ENCODE measurements around the gene TTPAL. TPM values are rescaled to one million over a fixed set of nuclear protein-coding genes. Genes with fewer than 3 reads are reported as not detected.

TTPAL gene
- polyA plus RNA-seq, 1 of the 3 experiments (the other 2 are of a cell fraction): 5.7 TPM

DNA sequence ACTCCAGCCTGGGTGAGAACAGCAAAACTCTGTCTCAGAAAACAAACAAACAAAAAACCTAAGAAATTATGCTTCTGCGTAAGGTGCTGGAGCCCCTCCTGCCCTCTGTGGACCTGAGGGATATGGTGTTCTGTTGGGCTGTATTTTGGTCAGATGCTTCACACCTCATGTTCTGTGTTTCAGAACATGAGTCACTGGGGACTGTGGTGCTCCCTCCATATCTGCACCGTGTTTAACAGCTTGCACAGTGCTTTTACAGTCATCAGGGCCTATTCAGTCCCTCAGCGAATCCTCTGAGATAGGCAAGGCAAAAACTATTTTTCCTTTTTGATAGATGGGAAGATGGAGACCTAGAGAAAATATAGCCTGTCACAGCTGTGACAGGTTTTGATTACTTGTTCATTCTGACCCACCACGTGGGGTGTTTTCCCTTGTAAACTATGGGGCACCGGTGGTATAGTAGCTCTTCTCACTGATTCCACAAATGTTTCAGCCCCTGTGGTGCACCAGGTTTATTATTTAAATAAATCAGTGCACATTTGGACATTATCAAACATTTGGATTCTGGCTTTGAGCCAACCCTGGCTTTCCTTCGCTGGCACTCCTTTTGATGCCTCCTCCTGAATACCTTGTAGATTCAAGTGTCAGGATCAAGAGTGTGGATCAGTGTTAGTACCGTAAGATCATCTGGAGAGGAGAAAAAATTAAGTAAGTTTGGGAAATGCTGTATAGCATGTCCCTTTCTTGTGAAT, 9.6 kb downstream of the TTPAL start:
- H3K27me3 ChIP-seq (ENCODE audit: insufficient read depth): no peaks in the 10 kb centered on the region
- no peak overlapping the region for H3K4me3 ChIP-seq (ENCODE audit: low read depth in 2 of 2, low read length in 1 of 2)
- no peaks in the 10 kb centered on the region for H3F3A ChIP-seq (replicated peaks; ENCODE audit: insufficient read depth)
- H3K4me1 ChIP-seq (ENCODE audit: control insufficient read depth in 1 of 2, insufficient read depth in 2 of 2, low read depth in 1 of 2, low read length in 1 of 2): no peaks in the 10 kb centered on the region
- no peaks in the 10 kb centered on the region; the same call in 1 of the 2 replicates for H3K79me2 ChIP-seq (ENCODE audit: insufficient read depth)
- WGBS (ENCODE audit: low lambda C conversion rate): 84% methylated on average over 7 of the region's 7 CpGs
- no peak overlapping the region; a peak in 1 of 4 replicates for H3K27ac ChIP-seq (ENCODE audit: low read depth in 2 of 2, low read length in 1 of 2)
- POLR2A ChIA-PET: interaction anchor here (0.7 kb wide), 1 partner anchor 10 kb away, joined by 6 read pairs; the partner anchor contains the start of gene TTPAL
- TF ChIP-seq POLR2AphosphoS5 (IDR thresholded peaks at IDR 0.05; ENCODE audit: low read depth, low read length) (no peak), ELF1 (IDR thresholded peaks at IDR 0.05) (no peak), RFX5 (IDR thresholded peaks at IDR 0.05; ENCODE audit: low read length) (no peak), MEF2A (IDR thresholded peaks at IDR 0.05; ENCODE audit: borderline replicate concordance, low read depth) (no peak), EP300 (IDR thresholded peaks at IDR 0.05; ENCODE audit: borderline replicate concordance in 1 of 2, low read depth in 1 of 2, low read length in 1 of 2) (no peak), TEAD4 (IDR thresholded peaks at IDR 0.05; ENCODE audit: borderline replicate concordance, insufficient read depth) (no peak), YY1 (IDR thresholded peaks at IDR 0.05; ENCODE audit: low read depth) (no peak), FOXJ3 (CRISPR knock-in tag; IDR thresholded peaks at IDR 0.05) (no peak), GABPA (IDR thresholded peaks at IDR 0.05; ENCODE audit: low read depth) (no peak), GATA2 (CRISPR knock-in tag; IDR thresholded peaks at IDR 0.05) (no peak), CHD2 (IDR thresholded peaks at IDR 0.05; ENCODE audit: low read length, partially characterized antibody) (no peak), SIN3A (IDR thresholded peaks at IDR 0.05; ENCODE audit: borderline replicate concordance, low read depth, low read length) (no peak), TCF12 (IDR thresholded peaks at IDR 0.05) (no peak)
- TF ChIP-seq, protein P1, sequence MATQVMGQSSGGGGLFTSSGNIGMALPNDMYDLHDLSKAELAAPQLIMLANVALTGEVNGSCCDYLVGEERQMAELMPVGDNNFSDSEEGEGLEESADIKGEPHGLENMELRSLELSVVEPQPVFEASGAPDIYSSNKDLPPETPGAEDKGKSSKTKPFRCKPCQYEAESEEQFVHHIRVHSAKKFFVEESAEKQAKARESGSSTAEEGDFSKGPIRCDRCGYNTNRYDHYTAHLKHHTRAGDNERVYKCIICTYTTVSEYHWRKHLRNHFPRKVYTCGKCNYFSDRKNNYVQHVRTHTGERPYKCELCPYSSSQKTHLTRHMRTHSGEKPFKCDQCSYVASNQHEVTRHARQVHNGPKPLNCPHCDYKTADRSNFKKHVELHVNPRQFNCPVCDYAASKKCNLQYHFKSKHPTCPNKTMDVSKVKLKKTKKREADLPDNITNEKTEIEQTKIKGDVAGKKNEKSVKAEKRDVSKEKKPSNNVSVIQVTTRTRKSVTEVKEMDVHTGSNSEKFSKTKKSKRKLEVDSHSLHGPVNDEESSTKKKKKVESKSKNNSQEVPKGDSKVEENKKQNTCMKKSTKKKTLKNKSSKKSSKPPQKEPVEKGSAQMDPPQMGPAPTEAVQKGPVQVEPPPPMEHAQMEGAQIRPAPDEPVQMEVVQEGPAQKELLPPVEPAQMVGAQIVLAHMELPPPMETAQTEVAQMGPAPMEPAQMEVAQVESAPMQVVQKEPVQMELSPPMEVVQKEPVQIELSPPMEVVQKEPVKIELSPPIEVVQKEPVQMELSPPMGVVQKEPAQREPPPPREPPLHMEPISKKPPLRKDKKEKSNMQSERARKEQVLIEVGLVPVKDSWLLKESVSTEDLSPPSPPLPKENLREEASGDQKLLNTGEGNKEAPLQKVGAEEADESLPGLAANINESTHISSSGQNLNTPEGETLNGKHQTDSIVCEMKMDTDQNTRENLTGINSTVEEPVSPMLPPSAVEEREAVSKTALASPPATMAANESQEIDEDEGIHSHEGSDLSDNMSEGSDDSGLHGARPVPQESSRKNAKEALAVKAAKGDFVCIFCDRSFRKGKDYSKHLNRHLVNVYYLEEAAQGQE (IDR thresholded peaks at IDR 0.05; ENCODE audit: low read depth, low read length): no peak
- TF ChIP-seq, protein P2, sequence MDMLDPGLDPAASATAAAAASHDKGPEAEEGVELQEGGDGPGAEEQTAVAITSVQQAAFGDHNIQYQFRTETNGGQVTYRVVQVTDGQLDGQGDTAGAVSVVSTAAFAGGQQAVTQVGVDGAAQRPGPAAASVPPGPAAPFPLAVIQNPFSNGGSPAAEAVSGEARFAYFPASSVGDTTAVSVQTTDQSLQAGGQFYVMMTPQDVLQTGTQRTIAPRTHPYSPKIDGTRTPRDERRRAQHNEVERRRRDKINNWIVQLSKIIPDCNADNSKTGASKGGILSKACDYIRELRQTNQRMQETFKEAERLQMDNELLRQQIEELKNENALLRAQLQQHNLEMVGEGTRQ (IDR thresholded peaks at IDR 0.05; ENCODE audit: borderline replicate concordance, low read depth, low read length): no peak
- TF ChIP-seq, protein P3, sequence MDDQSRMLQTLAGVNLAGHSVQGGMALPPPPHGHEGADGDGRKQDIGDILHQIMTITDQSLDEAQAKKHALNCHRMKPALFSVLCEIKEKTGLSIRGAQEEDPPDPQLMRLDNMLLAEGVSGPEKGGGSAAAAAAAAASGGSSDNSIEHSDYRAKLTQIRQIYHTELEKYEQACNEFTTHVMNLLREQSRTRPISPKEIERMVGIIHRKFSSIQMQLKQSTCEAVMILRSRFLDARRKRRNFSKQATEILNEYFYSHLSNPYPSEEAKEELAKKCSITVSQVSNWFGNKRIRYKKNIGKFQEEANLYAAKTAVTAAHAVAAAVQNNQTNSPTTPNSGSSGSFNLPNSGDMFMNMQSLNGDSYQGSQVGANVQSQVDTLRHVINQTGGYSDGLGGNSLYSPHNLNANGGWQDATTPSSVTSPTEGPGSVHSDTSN (IDR thresholded peaks at IDR 0.05): no peak
- TF ChIP-seq, protein P4, sequence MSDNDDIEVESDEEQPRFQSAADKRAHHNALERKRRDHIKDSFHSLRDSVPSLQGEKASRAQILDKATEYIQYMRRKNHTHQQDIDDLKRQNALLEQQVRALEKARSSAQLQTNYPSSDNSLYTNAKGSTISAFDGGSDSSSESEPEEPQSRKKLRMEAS (IDR thresholded peaks at IDR 0.05; ENCODE audit: low read depth): no peak
- TF ChIP-seq, protein P5, sequence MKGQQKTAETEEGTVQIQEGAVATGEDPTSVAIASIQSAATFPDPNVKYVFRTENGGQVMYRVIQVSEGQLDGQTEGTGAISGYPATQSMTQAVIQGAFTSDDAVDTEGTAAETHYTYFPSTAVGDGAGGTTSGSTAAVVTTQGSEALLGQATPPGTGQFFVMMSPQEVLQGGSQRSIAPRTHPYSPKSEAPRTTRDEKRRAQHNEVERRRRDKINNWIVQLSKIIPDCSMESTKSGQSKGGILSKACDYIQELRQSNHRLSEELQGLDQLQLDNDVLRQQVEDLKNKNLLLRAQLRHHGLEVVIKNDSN (IDR thresholded peaks at IDR 0.05; ENCODE audit: borderline replicate concordance, low read depth): no peak
- no peaks in the 10 kb centered on the region for H3K9me3 ChIP-seq
- H3K36me3 ChIP-seq (replicated peaks in 1 of 2; ENCODE audit: control insufficient read depth in 1 of 2, insufficient read depth in 2 of 2, low read length in 1 of 2): peaks cover 36 to 65% of the 10 kb centered on the region in 2 experiments
- DNase-seq: no peak
- H4K20me1 ChIP-seq (ENCODE audit: insufficient read depth): no peaks in the 10 kb centered on the region
- H3K4me2 ChIP-seq: no peak overlapping the region
- no peak overlapping the region for H3K9ac ChIP-seq
- no peak overlapping the region for H2AFZ ChIP-seq (ENCODE audit: low read depth)
- no peaks in the 10 kb centered on the region for H3K9me2 ChIP-seq
- CTCF ChIA-PET: no interaction called here
